ENCODE data around the gene MAP1LC3C. TPM values are rescaled to one million over a fixed set of nuclear protein-coding genes. Genes with fewer than 3 reads are reported as not detected.
"Not testable (repeated sequence)": the region's sequence is repeated elsewhere in the genome, so short reads cannot be mapped to it uniquely, and the experiment has no call there.

Gene MAP1LC3C
- total RNA-seq, 1 donor from 2014 or later, result 14.2 TPM

DNA sequence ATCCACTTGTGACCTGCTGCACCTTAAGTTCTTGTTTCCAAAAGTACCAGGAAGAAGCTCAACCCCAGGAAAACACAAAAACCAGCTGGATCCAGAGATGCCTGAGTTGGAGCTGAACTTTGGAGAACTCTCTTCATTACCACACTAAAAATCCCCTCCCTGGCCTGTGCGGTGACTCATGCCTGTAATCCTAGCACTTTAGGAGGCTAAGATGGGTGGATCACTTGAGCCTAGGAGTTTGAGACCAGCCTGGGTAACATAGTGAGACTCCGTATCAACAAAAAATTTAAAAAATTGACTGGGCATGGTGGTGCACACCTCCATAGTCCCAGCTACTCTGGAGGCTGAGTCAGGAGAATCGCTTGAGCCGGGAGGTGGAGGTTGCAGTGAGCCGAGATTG is 6.2 kb downstream of the MAP1LC3C start:
- Histone ChIP-seq H3K27me3 (no peaks in the 10 kb centered on the region), H3K4me3 (no peak overlapping the region), H3K4me1 (no peaks in the 10 kb centered on the region), H3K27ac (no peak overlapping the region), H3K9me3 (no peaks in the 10 kb centered on the region), H3K36me3 (no peaks in the 10 kb centered on the region)
- no peak for DNase-seq
- TF ChIP-seq, protein P1, sequence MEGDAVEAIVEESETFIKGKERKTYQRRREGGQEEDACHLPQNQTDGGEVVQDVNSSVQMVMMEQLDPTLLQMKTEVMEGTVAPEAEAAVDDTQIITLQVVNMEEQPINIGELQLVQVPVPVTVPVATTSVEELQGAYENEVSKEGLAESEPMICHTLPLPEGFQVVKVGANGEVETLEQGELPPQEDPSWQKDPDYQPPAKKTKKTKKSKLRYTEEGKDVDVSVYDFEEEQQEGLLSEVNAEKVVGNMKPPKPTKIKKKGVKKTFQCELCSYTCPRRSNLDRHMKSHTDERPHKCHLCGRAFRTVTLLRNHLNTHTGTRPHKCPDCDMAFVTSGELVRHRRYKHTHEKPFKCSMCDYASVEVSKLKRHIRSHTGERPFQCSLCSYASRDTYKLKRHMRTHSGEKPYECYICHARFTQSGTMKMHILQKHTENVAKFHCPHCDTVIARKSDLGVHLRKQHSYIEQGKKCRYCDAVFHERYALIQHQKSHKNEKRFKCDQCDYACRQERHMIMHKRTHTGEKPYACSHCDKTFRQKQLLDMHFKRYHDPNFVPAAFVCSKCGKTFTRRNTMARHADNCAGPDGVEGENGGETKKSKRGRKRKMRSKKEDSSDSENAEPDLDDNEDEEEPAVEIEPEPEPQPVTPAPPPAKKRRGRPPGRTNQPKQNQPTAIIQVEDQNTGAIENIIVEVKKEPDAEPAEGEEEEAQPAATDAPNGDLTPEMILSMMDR (IDR thresholded peaks at IDR 0.05), result no peak
- intact Hi-C loops (cut with DNase I), result no loop called here
- ATAC-seq, result no peak

DNA sequence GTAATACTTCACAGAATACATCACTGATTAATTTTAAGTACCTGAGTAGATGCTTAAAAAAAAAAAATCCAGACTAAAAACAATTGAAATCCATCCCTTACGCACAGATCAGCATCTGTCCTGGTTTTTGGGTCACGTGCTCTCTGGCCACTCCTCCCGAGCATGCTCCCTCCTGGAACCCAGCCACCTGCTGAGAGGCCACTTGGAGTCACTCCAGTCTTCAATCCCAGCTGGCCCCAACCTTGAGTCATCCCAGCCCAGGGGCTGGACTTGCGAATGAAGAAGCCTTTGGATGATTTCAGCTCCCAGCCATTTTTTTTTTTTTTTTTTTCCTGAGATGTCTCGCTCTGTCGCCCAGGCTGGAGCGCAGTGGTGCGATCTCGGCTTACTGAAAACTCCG is 8.9 kb downstream of the MAP1LC3C start:
- TF ChIP-seq, protein P1 (IDR thresholded peaks at IDR 0.05), result no peak
- intact Hi-C loops (cut with DNase I), result no loop called here
- Histone ChIP-seq H3K27me3 (no peaks in the 10 kb centered on the region), H3K27ac (no peak overlapping the region), H3K9me3 (no peaks in the 10 kb centered on the region), H3K4me3 (no peak overlapping the region), H3K36me3 (no peaks in the 10 kb centered on the region), H3K4me1 (no peaks in the 10 kb centered on the region)
- peak; percentile 71 for DNase-seq
- peak; percentile 68 for ATAC-seq

GRCh38 chr1:241988389-241988930 is 10.4 kb downstream of the MAP1LC3C start:
- intact Hi-C loops (cut with DNase I); DNase-seq: not testable (repeated sequence)

DNA sequence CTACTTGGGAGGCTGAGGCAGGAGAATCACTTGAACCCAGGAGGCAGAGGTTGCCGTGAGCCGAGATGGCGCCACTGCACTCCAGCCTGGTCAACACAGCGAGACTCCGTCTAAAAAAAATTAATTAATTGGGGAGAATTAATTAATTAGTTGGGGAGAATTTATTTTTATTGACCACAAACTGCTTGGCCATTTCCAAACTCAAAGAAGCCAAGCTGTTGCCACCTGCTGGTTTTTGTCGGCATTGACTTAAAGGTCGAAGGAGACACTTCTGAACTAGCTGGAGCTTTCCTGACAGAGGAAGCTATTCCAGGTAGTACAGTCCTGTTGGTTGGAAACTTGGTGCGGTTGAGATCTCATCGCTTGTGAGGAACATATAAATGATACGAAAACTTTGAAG is 13.1 kb downstream of the MAP1LC3C start:
- no peak for ATAC-seq
- Histone ChIP-seq H3K27ac (no peak overlapping the region), H3K9me3 (no peaks in the 10 kb centered on the region), H3K27me3 (no peaks in the 10 kb centered on the region), H3K4me1 (no peaks in the 10 kb centered on the region), H3K36me3 (no peaks in the 10 kb centered on the region), H3K4me3 (no peak overlapping the region)
- intact Hi-C loops (cut with DNase I), result no loop called here
- no peak for DNase-seq
- TF ChIP-seq, protein P1 (IDR thresholded peaks at IDR 0.05), result peak; percentile 48

More at GRCh38 chr1:241988389-241988930, 10.4 kb downstream of the MAP1LC3C start:
- not testable (repeated sequence) for H3K27ac ChIP-seq, H3K4me3 ChIP-seq, ATAC-seq, H3K9me3 ChIP-seq, H3K27me3 ChIP-seq, H3K36me3 ChIP-seq, H3K4me1 ChIP-seq

GRCh38 chr1:241979926-241980325 is 19.0 kb downstream of the MAP1LC3C start:
- Histone ChIP-seq H3K27me3 (no peaks in the 10 kb centered on the region), H3K4me1 (no peaks in the 10 kb centered on the region), H3K9me3 (no peaks in the 10 kb centered on the region), H3K27ac (no peak overlapping the region), H3K4me3 (no peak overlapping the region), H3K36me3 (no peaks in the 10 kb centered on the region)
- intact Hi-C loops (cut with DNase I), result no loop called here
- TF ChIP-seq, protein P1 (IDR thresholded peaks at IDR 0.05), result no peak
- ATAC-seq (no peak), DNase-seq (no peak)

- intact Hi-C loops (cut with DNase I), result no loop called here
- Histone ChIP-seq H3K4me1 (no peaks in the 10 kb centered on the region), H3K27me3 (no peaks in the 10 kb centered on the region), H3K27ac (no peak overlapping the region), H3K36me3 (no peaks in the 10 kb centered on the region), H3K4me3 (no peak overlapping the region), H3K9me3 (no peaks in the 10 kb centered on the region)
- TF ChIP-seq, protein P1 (IDR thresholded peaks at IDR 0.05), result no peak
- ATAC-seq (peak; percentile 23), DNase-seq (no peak)
Measured at GRCh38 chr1:241979071-241979470, 19.8 kb downstream of the MAP1LC3C start.

Measured in upper lobe of right lung (tissue), 1 donor.